ENCODE data around the gene ATF7.
"Not testable (repeated sequence)": the region's sequence is repeated elsewhere in the genome, so short reads cannot be mapped to it uniquely, and the experiment has no call there.

ATF7 gene

GRCh38 chr12:53565376-53565775 lies 60.8 kb downstream of the ATF7 start:
- not testable (repeated sequence) for DNase-seq (ENCODE audit: low spot score)

- DNase-seq (ENCODE audit: low spot score) = no peak
Measured at GRCh38 chr12:53564941-53565340, 61.2 kb downstream of the ATF7 start.

- DNase-seq (ENCODE audit: low spot score) = no peak
Measured at GRCh38 chr12:53564278-53564677, 61.9 kb downstream of the ATF7 start.

GRCh38 chr12:53563452-53564028 lies 62.6 kb downstream of the ATF7 start:
- DNase-seq (ENCODE audit: low spot score) = no peak

- peak; percentile 77 for DNase-seq (ENCODE audit: low spot score)
Measured at GRCh38 chr12:53561590-53561953, 64.6 kb downstream of the ATF7 start.

- no peak for DNase-seq (ENCODE audit: low spot score)
Measured at GRCh38 chr12:53560912-53561589, 65.1 kb downstream of the ATF7 start.

GRCh38 chr12:53560351-53560750 lies 65.8 kb downstream of the ATF7 start:
- peak; percentile 20 for DNase-seq (ENCODE audit: low spot score)

GRCh38 chr12:53558631-53559030 lies 67.6 kb downstream of the ATF7 start:
- DNase-seq (ENCODE audit: low spot score) = no peak

- DNase-seq (ENCODE audit: low spot score) = no peak
Measured at GRCh38 chr12:53552361-53553327, 73.5 kb downstream of the ATF7 start.

GRCh38 chr12:53551889-53552291 lies 74.3 kb downstream of the ATF7 start:
- DNase-seq (ENCODE audit: low spot score) = no peak

- no peak for DNase-seq (ENCODE audit: low spot score)
Measured at GRCh38 chr12:53550595-53550994, 75.6 kb downstream of the ATF7 start.

- not testable (repeated sequence) for DNase-seq (ENCODE audit: low spot score)
Measured at GRCh38 chr12:53550131-53550530, 76.1 kb downstream of the ATF7 start.

- not testable (repeated sequence) for DNase-seq (ENCODE audit: low spot score)
Measured at GRCh38 chr12:53548354-53548753, 77.8 kb downstream of the ATF7 start.

GRCh38 chr12:53543539-53543938 lies 82.6 kb downstream of the ATF7 start:
- DNase-seq (ENCODE audit: low spot score) = peak; percentile 82

- DNase-seq (ENCODE audit: low spot score) = no peak
Measured at GRCh38 chr12:53539526-53539925, 86.7 kb downstream of the ATF7 start.

- DNase-seq (ENCODE audit: low spot score) = peak; percentile 38
Measured at GRCh38 chr12:53538209-53538689, 87.9 kb downstream of the ATF7 start.

- DNase-seq (ENCODE audit: low spot score) = no peak
Measured at GRCh38 chr12:53536962-53537361, 89.2 kb downstream of the ATF7 start.

- DNase-seq (ENCODE audit: low spot score) = no peak
Measured at GRCh38 chr12:53533471-53533870, 92.7 kb downstream of the ATF7 start.

- no peak for DNase-seq (ENCODE audit: low spot score)
Measured at GRCh38 chr12:53532524-53533445, 93.4 kb downstream of the ATF7 start.

GRCh38 chr12:53532021-53532420 lies 94.2 kb downstream of the ATF7 start:
- DNase-seq (ENCODE audit: low spot score) = no peak

GRCh38 chr12:53530920-53531319 lies 95.3 kb downstream of the ATF7 start:
- DNase-seq (ENCODE audit: low spot score) = peak; percentile 48

GRCh38 chr12:53530061-53530460 lies 96.1 kb downstream of the ATF7 start:
- no peak for DNase-seq (ENCODE audit: low spot score)
